K562 (cell line): ENCODE data around the gene WDFY2. TPM values are rescaled to one million over a fixed set of nuclear protein-coding genes. Genes with fewer than 3 reads are reported as not detected.

Experiments
- ATAC-seq: fragments of 200-7000 bp; cut with Tn5 transposase; 3 replicates; pipeline ENCODE4 v1.9.1; 2020; ENCODE audit warnings: moderate library complexity
- BruUV-seq: library from RNA; stranded (reverse); fragments of 400-500 nt; replicated peaks from 2 replicates; lab custom pipeline; 2021; lab: Mats Ljungman, UMichigan
- CTCF ChIA-PET: fragments of 300-600 bp; formaldehyde crosslinking; extraction: SDS; loops from one replicate; lab custom pipeline; 2021; ENCODE audit warnings: low intra/inter-chr PET ratio; lab: Yijun Ruan, JAX
- POLR2A ChIA-PET: fragments of 300-600, 350-650 bp; sonication (Branson Sonifier 250); formaldehyde crosslinking; extraction: SDS; loops from one replicate; lab custom pipeline; 2021; ENCODE audit warnings: antibody characterized with exemption, inconsistent platforms; lab: Yijun Ruan, JAX
- DNase-seq, 4 experiments: peaks; one replicate each; pipeline versions ENCODE4 v3.0.0 to v3.0.0-alpha.2; 2011 to 2018; ENCODE audit warnings: low spot score in 3 of 4, mixed read lengths in 3 of 4; ENCODE audit errors: extremely low read depth in 1 of 4
- FAIRE-seq: peaks from 2 replicates; lab custom pipeline; 2011; peaks lifted over from hg19 to GRCh38; lab: Jason Lieb, UNC
- H2AFZ ChIP-seq: 2 replicates; pipeline ENCODE4 v1.6.0; 2011; ENCODE audit warnings: low read depth, low read length, control low read depth, inconsistent platforms
- H3K27ac ChIP-seq: fragments of 200-600 bp; 3 replicates; pipeline ENCODE4 v1.8.0; 2011; ENCODE audit warnings: low read depth, mild to moderate bottlenecking, control low read depth, inconsistent platforms, low read length, moderate library complexity, mixed read lengths; ENCODE audit errors: extremely low read depth
- H3K27me3 ChIP-seq, 2 experiments: fragments of 300-600 bp in 1 of 2; 2 replicates in 1 of 2; 3 replicates in 1 of 2; pipeline versions ENCODE4 v1.6.0 to v1.8.0; 2011; ENCODE audit warnings: inconsistent platforms in 2 of 2, low read length in 2 of 2, mild to moderate bottlenecking in 1 of 2, mixed read lengths in 1 of 2, moderate library complexity in 1 of 2; ENCODE audit not compliant: control insufficient read depth in 2 of 2, insufficient read depth in 2 of 2
- H3K36me3 ChIP-seq: fragments of 300-600 bp; 3 replicates; pipeline ENCODE4 v1.8.0; 2011; ENCODE audit warnings: mild to moderate bottlenecking, low read length, inconsistent platforms; ENCODE audit not compliant: control insufficient read depth, insufficient read depth
- H3K4me1 ChIP-seq, 2 experiments: fragments of 200-600 bp in 1 of 2; replicated peaks in 1 of 2; 2 replicates in 1 of 2; 3 replicates in 1 of 2; pipeline versions ENCODE4 v1.5.1 to v1.8.0; 2011; ENCODE audit warnings: inconsistent platforms in 2 of 2, low read length in 2 of 2, mild to moderate bottlenecking in 1 of 2, mixed read lengths in 1 of 2, moderate library complexity in 1 of 2; ENCODE audit not compliant: control insufficient read depth in 2 of 2, insufficient read depth in 2 of 2
- H3K4me2 ChIP-seq: 2 replicates; pipeline ENCODE4 v1.6.1; 2011; ENCODE audit warnings: low read length, control low read depth, inconsistent platforms, mixed read lengths; ENCODE audit not compliant: insufficient read depth
- H3K4me3 ChIP-seq: fragments of 200-600 bp; sonication (generic), shearing (Covaris generic); 2 replicates; pipeline ENCODE4 v1.5.1; 2016; ENCODE audit warnings: control low read depth, inconsistent platforms
- H3K79me2 ChIP-seq: fragments of 200-600 bp; 3 replicates; pipeline ENCODE4 v1.8.0; 2011; ENCODE audit warnings: low read length, inconsistent platforms; ENCODE audit not compliant: control insufficient read depth, insufficient read depth
- H3K9ac ChIP-seq, 2 experiments: 2 replicates each; pipeline versions ENCODE4 v1.6.0 to v1.6.1; 2011; ENCODE audit warnings: low read depth in 2 of 2, low read length in 2 of 2, control low read depth in 1 of 2, inconsistent platforms in 1 of 2, mild to moderate bottlenecking in 1 of 2, mixed read lengths in 1 of 2; ENCODE audit not compliant: insufficient read depth in 1 of 2
- H3K9me1 ChIP-seq: one replicate; pipeline ENCODE4 v1.6.0; 2011; ENCODE audit warnings: inconsistent platforms, mild to moderate bottlenecking, low read length, moderate library complexity; ENCODE audit not compliant: control insufficient read depth, insufficient read depth
- H3K9me3 ChIP-seq: replicated peaks from 2 replicates; pipeline ENCODE4 v1.5.1; 2011; ENCODE audit warnings: low read depth, low read length, inconsistent platforms; ENCODE audit not compliant: control insufficient read depth, insufficient read depth
- H4K20me1 ChIP-seq: replicated peaks from 2 replicates; pipeline ENCODE4 v1.6.1; 2011; ENCODE audit warnings: low read length, inconsistent platforms, mixed read lengths; ENCODE audit not compliant: control insufficient read depth, insufficient read depth
- BRCA1 ChIP-seq, 2 experiments: fragments of 450-650 bp in 1 of 2; sonication (generic) in 1 of 2; formaldehyde crosslinking in 1 of 2; IDR thresholded peaks; 2 replicates each; pipeline versions ENCODE4 v1.5.0 to v1.6.1; 2017 to 2020; ENCODE audit warnings: mild to moderate bottlenecking in 1 of 2, missing genetic modification reagents in 1 of 2
- CBX5 ChIP-seq: IDR thresholded peaks from 2 replicates; pipeline ENCODE4 v1.6.1; 2014; ENCODE audit warnings: low read depth, borderline replicate concordance
- CREM ChIP-seq: IDR thresholded peaks from 2 replicates; pipeline ENCODE4 v1.6.1; 2014; ENCODE audit warnings: antibody characterized with exemption, low read depth
- EGR1 ChIP-seq: fragments of 450-650 bp; conservative IDR thresholded peaks from 2 replicates; pipeline ENCODE4 v1.6.1; 2017; ENCODE audit warnings: mild to moderate bottlenecking
- EHMT2 ChIP-seq: fragments of 450-650 bp; IDR thresholded peaks from 2 replicates; pipeline ENCODE4 v1.6.1; 2018; ENCODE audit warnings: antibody characterized with exemption
- EP300 ChIP-seq: IDR thresholded peaks from 2 replicates; pipeline ENCODE4 v1.6.1; 2012; ENCODE audit warnings: low read length, improper control_type of control experiment
- GTF2A2 ChIP-seq: IDR thresholded peaks from 2 replicates; pipeline ENCODE4 v1.6.1; 2016; ENCODE audit warnings: mild to moderate bottlenecking, missing genetic modification characterization, missing compliant biosample characterization
- HCFC1 ChIP-seq: IDR thresholded peaks from 2 replicates; pipeline ENCODE4 v1.6.1; 2012; ENCODE audit warnings: low read depth, low read length, improper control_type of control experiment
- HDAC2 ChIP-seq: fragments of 450-650 bp; IDR thresholded peaks from 2 replicates; pipeline ENCODE4 v1.6.1; 2016; ENCODE audit warnings: mild to moderate bottlenecking
- HDGF ChIP-seq: fragments of 450-650 bp; IDR thresholded peaks from 2 replicates; pipeline ENCODE4 v1.6.1; 2016
- MTA1 ChIP-seq: fragments of 450-650 bp; IDR thresholded peaks from 2 replicates; pipeline ENCODE4 v1.6.1; 2017; ENCODE audit warnings: borderline replicate concordance
- MXI1 ChIP-seq: IDR thresholded peaks from 2 replicates; pipeline ENCODE4 v1.6.1; 2011; ENCODE audit warnings: low read depth, mild to moderate bottlenecking, improper control_type of control experiment, low read length
- POLR2B ChIP-seq: fragments of 450-650 bp; IDR thresholded peaks from 2 replicates; pipeline ENCODE4 v1.6.1; 2018; ENCODE audit warnings: low read depth; ENCODE audit not compliant: partially characterized antibody
- RHOXF2B ChIP-seq: fragments of 250-450 bp; sonication (Bioruptor Pico); conservative IDR thresholded peaks from 2 replicates; pipeline ENCODE4 v1.5.1; 2021
- SNAPC5 ChIP-seq: fragments of 250-450 bp; sonication (Bioruptor Pico); IDR thresholded peaks from 2 replicates; pipeline ENCODE4 v1.8.0; 2021; ENCODE audit warnings: moderate library complexity, mild to moderate bottlenecking, inconsistent platforms
- SRSF9 ChIP-seq: fragments of 200-400 bp; formaldehyde crosslinking; IDR thresholded peaks from 2 replicates; pipeline ENCODE4 v1.6.1; 2017; ENCODE audit warnings: low read depth, low read length, borderline replicate concordance
- TAL1 ChIP-seq: fragments of 450-650 bp; IDR thresholded peaks from 2 replicates; pipeline ENCODE4 v1.6.1; 2016; ENCODE audit warnings: mild to moderate bottlenecking
- TEAD4 ChIP-seq, 2 experiments: sonication (generic) in 1 of 2; formaldehyde crosslinking in 1 of 2; IDR thresholded peaks; 2 replicates each; pipeline versions ENCODE4 v1.6.1 to v1.8.0; 2012 to 2022; ENCODE audit warnings: borderline replicate concordance in 1 of 2, inconsistent platforms in 1 of 2, low read length in 1 of 2, mild to moderate bottlenecking in 1 of 2, missing genetic modification reagents in 1 of 2
- XRCC4 ChIP-seq: IDR thresholded peaks from one replicate; pipeline ENCODE4 v1.6.1; 2011; ENCODE audit not compliant: insufficient read depth, insufficient read length; ENCODE audit errors: extremely low read depth
- ZNF395 ChIP-seq: fragments of 200-800 bp; sonication (Bioruptor generic); IDR thresholded peaks from 2 replicates; pipeline ENCODE4 v1.6.1; 2017; ENCODE audit warnings: missing genetic modification characterization, missing compliant biosample characterization
- ZNF507 ChIP-seq: conservative IDR thresholded peaks from 2 replicates; pipeline ENCODE4 v1.6.1; 2017; ENCODE audit warnings: missing genetic modification characterization, missing compliant biosample characterization
- ZNF695 ChIP-seq: fragments of 450-650 bp; formaldehyde crosslinking; IDR thresholded peaks from 2 replicates; pipeline ENCODE4 v1.4.0; 2020; ENCODE audit warnings: mild to moderate bottlenecking, moderate library complexity
- ZNF77 ChIP-seq: fragments of 250-450 bp; sonication (Bioruptor Pico); IDR thresholded peaks from 2 replicates; pipeline ENCODE4 v1.5.0; 2020
- WGBS: fragments of 100-300 bp; shearing (Covaris generic); methylation state at CpG from one replicate; pipeline ENCODE4 v1.1.6; 2016; ENCODE audit warnings: low coverage, mixed read lengths; ENCODE audit not compliant: insufficient coverage; ENCODE audit errors: missing lambda C conversion rate; 5-methylcytosine and 5-hydroxymethylcytosine counted together
- in situ Hi-C: fragments of 300-500 bp; cut with MboI; formaldehyde crosslinking; loops from 4 replicates; pipeline ENCODE4 v1.15.0; 2018; ENCODE audit warnings: inconsistent platforms, mixed read lengths
- intact Hi-C: fragments of 100-400 bp; cut with micrococcal nuclease; formaldehyde crosslinking; loops from 2 replicates; pipeline ENCODE4 v1.14.2; 2022
- polyA plus RNA-seq, 8 experiments: library from polyadenylated mRNA; depleted of rRNA in 4 of 8; stranded (reverse) in 5 of 8; unstranded in 3 of 8; fragments of >200 nt; fragmentation: Nextera tagmentation in 2 of 8; fragmentation: Illumina TruSeq in 1 of 8; extraction: Ambion mirVana in 2 of 8; extraction: Trizol in 1 of 8; gene quantifications; 2 replicates each; pipeline versions ENCODE4 v1.2.1 to v1.2.3, GENCODE V29; 2011 to 2014; ENCODE audit warnings: inconsistent platforms in 1 of 8, missing spikeins in 1 of 8
- total RNA-seq, 7 experiments: library from RNA; depleted of rRNA in 6 of 7; stranded (reverse); fragments of >200 nt in 6 of 7; fragmentation: Illumina TruSeq in 2 of 7; extraction: Trizol in 2 of 7; gene quantifications; 2 replicates each; pipeline versions ENCODE4 v1.2.1 to v1.2.3, GENCODE V29; 2011 to 2021; ENCODE audit warnings: low replicate concordance in 1 of 7

WDFY2 gene
- total and polyA plus RNA-seq, 9 of the 15 experiments (the other 6 are each of a cell fraction or from before 2014, with no cell fraction given) = 0.66 to 6.4 (median 4.4) TPM

DNA sequence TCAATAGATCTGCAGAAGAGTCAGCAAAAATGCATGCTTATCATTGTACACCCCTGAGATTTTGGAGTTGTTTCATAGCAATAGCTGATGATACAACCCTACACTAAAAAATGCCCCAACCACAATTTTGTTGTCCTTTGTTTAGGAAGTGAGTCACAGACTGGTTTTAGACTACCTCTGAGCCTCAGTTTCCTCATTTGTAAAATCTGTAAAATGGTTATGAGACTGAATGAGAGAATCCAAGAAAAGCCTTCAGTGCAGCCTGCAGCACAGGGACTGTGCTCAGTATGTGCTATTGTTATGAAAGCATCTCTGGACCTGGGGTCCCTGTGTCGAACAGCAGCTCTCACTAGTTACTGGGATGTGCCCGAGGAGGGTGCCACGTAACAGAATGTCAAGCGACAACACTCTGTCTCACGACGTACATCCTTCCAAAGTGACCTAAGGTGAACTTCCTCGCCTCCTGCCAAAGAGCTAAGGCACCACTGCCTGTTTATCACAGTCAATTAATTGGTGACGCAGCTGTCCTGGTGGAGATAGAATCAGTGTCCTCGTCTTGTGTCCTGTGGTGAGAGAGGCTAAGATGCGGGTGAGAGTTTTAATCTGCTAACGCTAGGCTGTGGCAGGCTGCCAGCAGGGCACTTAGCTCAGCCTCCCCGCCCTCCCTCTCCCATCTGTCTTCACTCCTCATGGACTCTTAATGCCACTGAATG, 201.6 kb downstream of the WDFY2 start:
- intact Hi-C loops = no loop called here
- peak; percentile 78 for ATAC-seq
- no peak for TF ChIP-seq MTA1
- TF ChIP-seq ZNF507 (tag) = no peak
- TF ChIP-seq SNAPC5 (CRISPR knock-in tag) = no peak
- TF ChIP-seq ZNF395 (CRISPR knock-in tag) = 0 out of 2 replicates have a peak, but pooled peaks have one; percentile 10
- TF ChIP-seq EGR1 = no peak
- peak; percentile 90 for TF ChIP-seq TEAD4 (IDR thresholded peaks at IDR 0.05; ENCODE audit: low read length)
- no peak for TF ChIP-seq TEAD4 (CRISPR knock-in tag; IDR thresholded peaks at IDR 0.05; ENCODE audit: borderline replicate concordance)
- no peak for TF ChIP-seq ZNF77 (CRISPR knock-in tag)
- peak; percentile 63 for TF ChIP-seq TAL1
- no peak for TF ChIP-seq ZNF695 (CRISPR knock-in tag)
- TF ChIP-seq HDAC2 = peak; percentile 69; the same call in 1 of the 2 replicates
- no peak for TF ChIP-seq SRSF9
- TF ChIP-seq GTF2A2 (tag) = no peak
- TF ChIP-seq BRCA1 (IDR thresholded peaks at IDR 0.05) = no peak
- TF ChIP-seq BRCA1 (CRISPR knock-in tag; IDR thresholded peaks at IDR 0.05) = no peak
- no peak for TF ChIP-seq HDGF
- peak; percentile 61 for TF ChIP-seq EP300
- peak; percentile 78 for TF ChIP-seq CREM
- no peak for TF ChIP-seq POLR2B
- no peak for TF ChIP-seq XRCC4
- TF ChIP-seq HCFC1 = no peak
- no peak for TF ChIP-seq RHOXF2B (CRISPR knock-in tag)
- no peak for TF ChIP-seq CBX5
- TF ChIP-seq MXI1 = no peak
- no peak for TF ChIP-seq EHMT2

More for the DNA sequence above, 201.6 kb downstream of the WDFY2 start:
- Histone ChIP-seq H3K4me1 (peaks cover 5 to 12% of the 10 kb centered on the region in 2 experiments; a peak in 4 of 5 replicates), H3K27ac (no peak overlapping the region), H3K9ac (no peak overlapping the region; a peak in 1 of 4 replicates), H3K9me1 (no peaks in the 10 kb centered on the region), H4K20me1 (no peaks in the 10 kb centered on the region), H3K36me3 (no peaks in the 10 kb centered on the region), H2AFZ (no peak overlapping the region), H3K4me3 (no peak overlapping the region), H3K9me3 (no peaks in the 10 kb centered on the region), H3K79me2 (no peaks in the 10 kb centered on the region), H3K27me3 (0 out of 5 replicates have a peak, but pooled peaks cover 0 to 4% of the 10 kb centered on the region in 2 experiments), H3K4me2 (no peak overlapping the region)
- BruUV-seq = no TSS peak
- in situ Hi-C loops = no loop called here
- DNase-seq (peak in 3 of 4 experiments; percentile 10 to 66 (median 45)), FAIRE-seq (no peak)
- 1% methylated on average over 11 of the region's 12 CpGs for WGBS
- ChIA-PET CTCF (no interaction called here), POLR2A (interaction anchor here (0.6 to 1.9 kb wide), 6 partner anchors 12 to 525 kb away, joined by 3 to 8 read pairs (median 3); partner anchors contain the start of gene INTS6)
